ENCODE measurements around the gene ADGRG3.

Gene ADGRG3

DNA sequence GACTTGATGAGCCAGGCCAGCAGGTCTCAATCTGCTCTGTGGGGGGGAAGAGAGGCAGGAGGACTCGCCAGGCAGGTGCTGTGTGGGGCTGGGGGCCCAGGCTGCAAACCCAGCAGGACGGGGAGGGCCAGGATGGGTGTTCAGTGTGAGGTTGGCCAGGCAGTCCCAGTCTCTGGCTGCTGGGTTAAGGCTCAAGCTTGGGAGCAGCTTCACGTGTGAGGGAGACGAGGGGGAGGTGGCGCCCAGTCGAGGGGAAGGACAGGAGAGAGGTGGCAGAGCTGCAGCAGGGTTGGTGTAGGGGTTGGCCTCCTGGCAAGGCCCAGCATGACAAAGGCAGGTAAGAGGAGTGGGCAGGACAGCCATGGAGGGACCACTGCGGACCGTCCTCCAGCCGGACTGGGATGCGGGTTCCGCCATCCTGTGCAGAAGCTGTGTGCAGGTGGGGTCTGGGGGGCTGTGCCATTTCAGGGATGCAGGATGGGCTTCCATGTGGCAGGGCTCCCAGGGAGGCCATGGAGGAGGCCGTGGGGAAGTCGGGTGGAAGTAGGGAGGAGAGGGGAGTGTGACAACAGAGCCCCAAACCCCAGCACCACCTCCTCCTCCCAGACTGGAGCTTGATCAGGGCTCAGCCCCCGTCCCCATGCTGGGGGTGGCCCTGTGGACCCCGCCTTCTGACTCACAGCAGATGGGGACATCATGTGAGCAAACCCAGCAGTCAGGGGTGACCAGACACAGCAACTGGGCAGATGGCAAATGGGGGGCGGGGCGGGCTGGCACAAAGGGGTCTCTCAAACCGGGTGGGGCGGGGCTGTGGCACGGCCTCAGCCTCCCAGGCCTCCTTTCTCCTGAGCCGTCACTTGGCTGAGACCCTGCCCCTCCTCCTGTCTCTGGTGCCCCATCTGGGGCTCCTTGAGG, 36.9 kb upstream of the ADGRG3 start:
- peak in 42 of 51 donors; percentile 19 to 84 (median 60) for DNase-seq

DNA sequence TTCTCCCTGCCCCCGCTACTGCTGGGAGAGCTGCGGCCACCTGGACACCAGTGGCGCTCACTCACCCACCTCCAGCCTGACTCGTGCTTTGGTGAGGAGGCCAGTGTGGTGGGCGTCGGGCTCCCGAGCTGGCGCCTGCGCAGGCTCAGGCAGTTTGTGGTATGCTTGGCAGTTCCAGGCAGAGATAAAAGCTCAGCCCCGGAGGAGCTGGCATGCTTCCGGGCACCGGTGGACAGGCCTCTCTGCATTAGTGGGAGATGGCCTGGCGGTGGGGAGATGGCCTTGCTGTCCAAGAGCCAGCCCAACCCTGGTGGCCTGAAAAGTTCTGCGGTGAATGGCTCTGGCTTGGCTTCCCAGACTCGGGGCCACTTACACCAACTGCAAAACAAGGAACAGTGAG, 35.5 kb upstream of the ADGRG3 start:
- DNase-seq, result peak in 24 of 51 donors; percentile 16 to 62 (median 36)

DNA sequence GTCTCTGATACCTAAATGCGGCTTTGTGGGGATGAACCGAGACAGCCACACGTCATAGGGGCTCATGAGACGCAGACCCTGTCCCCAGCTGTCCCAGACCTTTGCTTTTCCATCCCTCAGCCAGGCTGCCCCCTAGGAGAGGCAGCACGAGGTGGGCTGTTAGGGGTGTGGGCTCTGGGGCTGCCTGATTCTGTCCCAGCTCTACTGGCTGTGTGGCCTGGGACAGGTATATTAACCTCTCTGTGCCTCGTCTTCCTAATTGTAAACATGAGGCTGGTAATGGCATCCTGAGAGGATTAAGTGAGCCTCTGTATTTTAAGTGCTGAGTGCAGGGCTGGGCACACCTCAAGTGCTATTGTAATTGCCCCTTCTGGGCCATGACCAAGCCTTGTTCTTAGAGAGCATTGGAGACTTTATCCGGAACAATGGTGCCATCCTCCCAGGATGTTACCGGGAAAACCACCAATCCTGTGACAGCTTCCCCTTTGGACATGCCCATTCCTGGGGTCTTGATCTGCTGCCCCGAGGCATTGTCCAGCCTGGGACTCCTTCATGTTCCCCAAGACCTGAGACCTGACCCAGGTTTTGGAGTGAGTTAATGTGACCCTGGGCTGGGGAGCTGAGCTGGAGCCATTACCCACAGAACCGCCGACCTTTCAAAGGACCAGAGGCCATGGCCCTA, 34.6 kb upstream of the ADGRG3 start:
- DNase-seq, result no peak

DNA sequence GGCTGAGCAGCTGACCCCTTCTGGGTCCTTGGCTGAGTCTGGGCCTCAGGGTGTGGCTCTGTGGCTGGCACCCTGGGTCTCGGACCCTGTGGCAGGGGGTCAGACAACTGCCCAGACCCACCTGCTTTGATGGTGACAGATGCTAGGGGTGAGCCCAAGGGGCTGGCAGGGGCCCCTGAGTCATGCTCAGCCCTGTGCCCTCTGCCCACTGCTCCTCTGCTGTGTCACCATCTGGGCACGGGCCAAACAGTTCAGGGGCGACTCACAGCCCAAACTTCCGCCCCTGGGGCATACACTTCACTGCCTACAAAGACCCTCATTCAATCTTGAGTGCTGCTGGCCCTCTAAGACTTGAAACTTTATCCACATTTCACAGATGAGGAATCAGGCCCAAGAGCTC, 33.9 kb upstream of the ADGRG3 start:
- DNase-seq, result peak in 8 of 51 donors; percentile 9 to 47 (median 35)

DNA sequence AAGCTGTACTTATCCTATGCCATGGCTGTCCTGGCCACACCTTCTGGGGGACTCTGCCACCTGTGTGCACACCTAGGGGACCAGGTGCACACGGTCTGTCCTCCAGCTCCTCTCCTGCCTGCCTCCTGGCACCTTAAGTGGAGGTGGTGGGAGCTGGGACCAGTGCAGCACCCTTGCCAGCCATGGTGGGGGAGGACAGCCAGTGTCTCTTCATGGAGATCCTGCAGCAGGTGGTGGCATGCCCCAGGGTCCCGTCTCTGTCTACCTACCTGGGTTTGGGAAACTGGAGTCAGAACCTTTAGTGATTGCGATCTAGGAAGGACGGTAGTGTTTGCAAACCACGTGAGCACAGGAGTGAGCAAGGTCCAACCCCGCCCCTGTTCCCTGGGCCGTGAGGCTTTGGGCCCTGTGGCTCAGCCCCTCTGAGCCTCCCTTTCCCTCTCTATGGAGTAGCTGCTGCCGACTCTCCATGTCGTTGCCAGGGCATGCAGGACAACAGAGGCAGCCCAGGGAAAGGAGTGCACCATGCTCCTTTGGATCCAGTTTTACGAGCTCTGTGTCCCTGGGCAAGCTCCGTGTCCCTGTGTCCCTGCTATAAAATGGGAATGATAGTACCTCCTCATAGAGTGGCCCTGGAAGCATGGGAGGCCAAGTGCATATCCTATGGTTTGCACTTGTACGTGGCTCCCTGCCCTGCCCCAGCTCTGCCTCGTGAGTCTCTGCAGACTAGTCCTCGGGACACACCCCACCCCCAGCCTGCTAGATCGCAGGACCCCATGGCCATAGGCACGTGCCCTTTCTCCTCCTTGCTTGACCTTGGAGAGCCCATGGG, 32.6 kb upstream of the ADGRG3 start:
- no peak for DNase-seq

DNA sequence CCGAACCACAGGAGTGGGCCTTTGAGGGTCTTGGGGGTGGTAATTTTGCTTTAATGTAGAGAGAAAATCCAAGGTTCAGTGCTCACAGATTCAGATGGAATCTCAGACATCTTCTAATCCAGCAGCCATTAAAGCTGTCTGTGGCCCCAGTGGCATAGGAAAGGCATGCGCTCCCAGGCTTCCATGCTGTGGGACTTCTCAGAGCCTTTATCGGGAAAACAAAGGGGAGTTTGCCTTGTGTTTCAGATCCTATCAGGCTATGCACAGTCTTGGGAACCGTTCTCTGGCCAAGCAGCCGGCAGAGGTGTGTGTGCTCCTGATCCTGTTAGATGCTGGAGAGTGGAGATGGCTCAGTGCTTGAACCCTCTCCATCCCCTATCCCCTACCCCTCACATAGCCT, 31.9 kb upstream of the ADGRG3 start:
- DNase-seq, result no peak

DNA sequence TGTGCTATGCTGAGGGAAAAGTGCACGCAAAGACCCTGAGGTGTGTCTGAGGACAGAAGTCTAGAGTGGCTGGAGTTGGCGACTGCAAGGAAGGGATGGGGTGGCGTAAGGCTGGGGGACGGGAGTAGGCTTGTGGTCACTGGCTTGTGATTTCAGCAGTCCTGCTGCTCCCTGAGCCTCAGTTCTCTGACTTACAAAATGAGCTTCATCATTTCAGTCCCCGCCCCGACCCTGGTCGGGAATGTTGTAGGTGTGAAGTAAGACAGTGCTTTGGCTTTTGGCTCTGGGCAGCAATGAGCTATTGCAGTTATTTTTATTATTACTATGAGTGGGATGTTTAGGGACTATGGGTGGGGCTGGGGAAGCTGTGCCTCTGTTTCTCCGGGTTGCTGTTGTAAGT, 31.1 kb upstream of the ADGRG3 start:
- peak in 7 of 51 donors; percentile 54 to 80 (median 69) for DNase-seq

DNA sequence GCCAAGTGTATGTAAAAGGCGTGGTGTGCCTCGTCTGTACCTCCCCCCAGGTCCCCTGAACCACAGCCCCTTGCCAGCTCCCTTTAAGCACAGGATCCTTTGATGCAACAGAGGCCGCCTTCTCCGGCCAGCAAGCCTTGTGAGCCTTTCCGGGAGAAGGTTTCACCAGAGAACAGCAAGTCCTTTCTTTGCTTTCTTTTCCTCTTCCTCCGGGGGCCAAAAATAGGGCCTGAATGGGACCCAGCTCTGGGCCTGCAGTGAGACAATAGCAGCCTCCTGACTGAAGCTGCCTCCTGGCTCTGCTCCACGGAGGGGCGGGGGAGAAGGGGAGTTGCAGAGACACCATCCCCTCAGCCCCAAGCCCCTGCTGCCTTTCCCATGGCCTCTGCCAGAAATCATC, 30.7 kb upstream of the ADGRG3 start:
- DNase-seq, result peak in 46 of 51 donors; percentile 27 to 91 (median 73)

DNA sequence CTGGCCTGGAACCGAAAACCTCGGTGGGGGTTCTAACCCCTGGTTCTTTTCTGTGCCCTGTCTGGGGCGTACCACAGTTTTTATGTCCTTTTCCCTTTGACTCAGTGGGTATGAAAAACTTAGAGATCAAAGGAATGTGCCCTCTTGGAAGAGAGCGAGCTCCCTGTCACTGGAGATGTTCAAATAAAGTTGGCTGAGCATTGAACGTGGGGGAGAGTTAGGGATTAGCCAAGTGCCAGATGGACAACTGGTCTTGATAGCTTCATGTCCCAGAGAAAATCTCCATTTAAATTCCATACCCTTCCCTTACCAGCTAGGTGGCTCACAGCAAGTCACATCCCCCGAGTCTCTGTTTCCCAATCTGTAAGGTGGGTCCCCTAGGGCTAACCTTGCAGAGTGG, 30.1 kb upstream of the ADGRG3 start:
- no peak for DNase-seq

DNA sequence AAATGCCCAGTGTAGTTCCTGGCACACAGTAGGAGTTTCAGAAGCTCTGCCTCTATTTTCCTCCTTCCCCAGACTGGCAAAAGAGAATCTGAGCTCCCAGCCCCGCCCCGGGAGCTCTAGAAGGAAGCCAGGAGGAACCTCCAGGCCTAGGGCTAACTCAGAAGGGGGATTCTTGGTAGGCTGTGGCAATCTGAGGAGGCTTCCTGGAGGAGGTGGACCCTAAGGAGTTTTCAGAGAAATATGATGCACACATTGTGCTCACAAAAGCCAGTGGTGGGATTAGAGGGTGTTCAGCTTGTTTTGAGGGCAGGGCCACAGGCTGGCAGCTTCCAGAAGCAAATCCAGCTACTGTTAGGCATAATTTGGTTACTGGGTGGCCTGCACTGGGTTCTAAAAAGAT, 29.7 kb upstream of the ADGRG3 start:
- no peak for DNase-seq

DNA sequence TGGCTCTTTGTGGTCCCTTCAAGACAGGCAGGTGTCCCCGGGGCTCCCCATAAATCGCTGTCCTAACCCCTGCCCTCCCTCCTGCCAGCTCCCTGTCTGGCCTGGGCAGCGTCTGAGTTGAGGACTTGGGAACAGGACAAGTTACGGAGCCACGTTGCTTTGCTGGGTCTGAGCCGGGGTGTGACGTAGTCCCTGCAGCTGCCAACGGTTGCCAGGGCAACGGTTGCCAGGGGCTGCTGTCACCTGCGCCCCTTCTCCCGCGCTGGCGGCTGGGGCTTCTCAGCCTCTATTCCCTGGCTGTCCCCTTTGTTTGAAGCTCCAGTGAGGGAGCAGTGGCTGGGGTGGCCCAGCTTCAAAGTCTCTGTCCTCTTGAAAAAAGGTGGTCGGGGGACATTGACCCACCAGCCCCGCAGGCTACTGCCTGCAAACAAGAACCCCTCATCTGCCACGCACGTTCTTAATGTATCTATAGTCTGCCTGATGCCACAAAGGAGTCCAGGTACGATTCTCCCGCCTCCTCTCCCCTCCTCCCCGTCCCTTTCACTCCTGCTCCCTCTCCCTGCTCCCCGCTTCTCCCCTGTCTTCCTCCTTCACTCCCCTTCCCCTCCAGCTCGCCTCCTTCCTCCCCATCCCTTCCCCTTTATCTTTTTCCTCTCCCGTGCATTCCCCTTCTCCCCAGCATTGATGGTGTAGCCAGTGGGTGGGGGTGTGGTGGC, 28.8 kb upstream of the ADGRG3 start:
- peak in 49 of 51 donors; percentile 36 to 96 (median 86) for DNase-seq

DNA sequence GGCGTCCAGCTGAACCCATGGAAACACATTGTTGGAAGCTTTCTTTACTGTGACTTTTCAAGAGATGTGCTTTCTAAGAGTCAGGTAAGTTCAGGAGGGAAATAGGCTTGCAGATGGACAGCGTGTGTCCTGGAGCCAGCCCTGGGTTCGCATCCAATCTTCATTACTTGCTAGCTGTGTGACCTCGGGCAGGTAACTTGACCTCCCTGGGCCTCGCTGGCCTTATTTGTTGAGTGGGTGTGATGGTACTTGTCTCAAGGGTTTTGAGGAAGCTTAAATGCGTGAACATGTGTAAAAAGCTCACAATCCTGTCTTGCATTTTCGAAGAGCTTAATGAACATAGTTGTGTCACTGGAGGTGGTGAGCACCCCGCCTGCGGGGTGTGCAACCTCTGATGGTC, 27.9 kb upstream of the ADGRG3 start:
- peak in 2 of 51 donors; percentile 45 to 78 for DNase-seq

DNA sequence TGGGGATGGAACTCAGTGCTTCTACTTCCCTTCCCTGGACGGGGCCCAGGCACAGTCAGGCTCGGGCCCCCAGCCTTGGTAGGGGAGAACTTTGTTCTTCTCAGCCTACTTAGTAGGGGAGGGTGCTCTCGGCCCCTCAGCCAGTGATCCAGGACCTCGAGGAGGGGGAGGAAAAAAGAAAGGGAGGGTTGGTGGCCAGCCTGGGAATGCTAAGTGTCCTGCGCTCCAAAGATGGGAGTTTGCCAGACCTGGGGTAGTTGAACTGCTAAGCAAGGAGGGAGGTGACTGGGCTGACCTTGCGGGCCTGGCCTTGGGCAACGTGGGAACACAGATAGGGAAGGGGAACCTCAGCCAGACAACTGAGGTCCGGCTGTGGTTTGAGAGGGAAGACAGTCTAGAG, 27.5 kb upstream of the ADGRG3 start:
- DNase-seq, result peak in 37 of 51 donors; percentile 23 to 81 (median 56)

DNA sequence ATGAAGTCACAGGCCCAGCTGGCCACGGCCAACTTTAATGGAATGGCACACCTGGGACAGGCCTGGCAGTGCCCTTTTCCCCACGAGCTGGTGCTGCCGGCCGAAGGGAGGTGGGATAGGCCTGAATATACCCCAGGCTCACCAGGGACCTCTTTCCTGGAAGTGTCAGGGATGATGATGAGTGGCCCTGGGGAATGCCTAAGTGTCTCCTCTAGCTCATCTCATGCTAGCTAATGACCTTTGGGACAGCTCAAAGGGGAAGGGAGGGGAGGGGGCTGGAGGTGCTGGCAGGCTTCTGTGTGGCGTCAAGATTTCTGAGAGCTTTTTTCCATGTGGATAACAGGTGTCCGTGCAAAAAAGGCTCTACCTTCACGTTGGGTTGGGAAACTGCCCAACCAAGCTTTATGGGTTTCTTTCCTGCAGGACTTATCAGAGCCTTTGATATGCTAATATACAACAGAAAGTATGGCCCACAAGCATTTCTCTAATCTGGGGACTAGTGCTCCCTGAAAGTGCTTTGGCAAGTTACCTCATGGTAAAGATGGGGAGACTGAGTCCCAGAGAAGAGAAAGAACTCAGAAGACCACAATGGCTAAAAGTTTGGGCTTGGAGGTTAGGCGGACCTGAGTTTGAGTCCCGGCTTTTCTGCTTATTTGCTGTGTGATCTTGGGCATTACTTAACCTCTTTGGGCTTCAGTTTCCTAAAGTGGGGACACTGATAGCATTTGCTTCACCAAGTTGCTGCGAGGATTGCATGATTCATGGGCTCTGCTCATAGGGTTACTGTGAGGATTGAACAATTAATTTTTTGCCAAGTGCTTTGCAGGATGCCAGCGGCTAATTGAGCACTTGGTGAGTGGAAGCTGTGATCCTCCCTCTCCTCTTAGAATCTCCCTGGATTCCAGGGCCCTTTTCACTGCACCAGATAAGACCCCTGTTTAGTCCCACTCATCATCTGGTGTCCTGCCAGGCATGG, 25.7 kb upstream of the ADGRG3 start:
- peak in 1 of 51 donors; percentile 54 for DNase-seq

DNA sequence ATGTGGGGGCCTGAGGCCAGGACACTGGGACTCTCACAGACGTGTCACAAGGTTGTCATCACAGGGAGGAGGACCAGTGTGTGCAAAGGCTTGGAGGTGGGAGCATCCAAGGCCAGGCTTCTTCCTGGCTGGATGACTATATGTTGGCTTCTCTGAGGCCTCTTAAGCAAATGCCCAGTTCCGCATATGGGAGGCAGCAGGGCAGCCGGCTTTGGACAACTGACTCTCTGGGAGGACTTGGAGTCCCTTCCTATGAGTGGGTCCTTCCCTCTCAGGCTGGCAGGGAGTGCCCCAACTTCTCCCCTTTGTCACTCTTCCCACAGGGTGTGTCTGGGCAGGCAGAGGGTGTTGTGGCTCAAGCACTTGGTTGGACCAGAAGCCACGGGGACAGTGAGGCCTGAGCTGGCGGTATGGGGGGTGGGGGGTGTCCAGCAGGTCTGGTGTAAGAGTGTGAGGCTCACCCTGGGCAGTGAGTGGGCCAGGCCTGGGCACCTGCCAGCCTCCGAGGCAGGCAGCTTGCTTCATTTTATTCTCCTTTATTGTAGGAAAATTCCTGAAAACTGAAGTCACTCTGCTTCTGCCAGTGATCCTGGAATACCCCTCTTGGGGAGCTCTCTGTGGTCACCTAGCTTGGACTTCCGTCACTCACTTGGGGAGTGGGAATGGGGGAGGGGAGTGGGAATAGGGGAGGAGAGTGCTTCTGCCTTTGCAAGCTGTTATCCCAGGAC, 24.8 kb upstream of the ADGRG3 start:
- peak in 31 of 51 donors; percentile 15 to 79 (median 47) for DNase-seq

DNA sequence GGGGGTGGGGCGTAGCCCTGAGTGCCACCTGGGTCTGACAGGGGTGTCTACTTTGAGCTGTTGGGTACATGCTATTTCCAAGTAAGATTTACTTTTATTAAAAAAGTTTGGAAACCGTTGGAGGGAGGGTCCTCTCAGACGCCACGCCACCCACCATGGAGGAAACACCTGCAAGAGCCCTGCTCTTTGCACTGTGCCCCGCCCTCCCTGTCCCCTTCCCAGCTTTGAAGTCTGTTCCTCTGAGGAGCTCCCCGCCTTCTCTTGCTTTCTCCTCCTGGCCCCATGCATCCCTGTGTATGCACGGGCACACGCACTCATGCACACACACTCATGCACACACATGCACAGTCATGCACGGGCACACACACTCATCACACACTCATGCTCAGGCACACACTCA, 24.2 kb upstream of the ADGRG3 start:
- DNase-seq, result no peak

DNA sequence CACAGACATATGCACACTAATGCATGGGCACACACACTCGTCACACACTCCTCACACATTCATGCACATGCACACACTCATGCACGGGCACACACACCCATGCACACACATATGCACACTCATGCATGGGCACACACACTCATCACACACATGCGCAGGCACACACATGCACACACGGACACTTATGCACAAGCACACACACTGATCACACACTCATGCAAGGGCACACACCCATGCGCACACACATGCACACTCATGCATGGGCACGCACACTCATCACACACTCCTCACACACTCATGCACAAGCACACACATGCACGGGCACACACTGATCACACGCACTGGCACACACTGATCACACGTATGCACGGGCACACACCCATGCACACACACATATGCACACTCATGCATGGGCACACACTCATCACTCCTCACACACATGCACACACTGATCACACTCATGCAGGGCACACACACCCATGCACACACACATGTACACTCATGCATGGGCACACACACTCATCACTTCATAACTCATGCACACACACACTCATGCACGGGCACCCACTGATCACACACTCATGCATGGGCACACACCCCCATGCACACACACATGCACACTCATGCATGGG, 23.6 kb upstream of the ADGRG3 start:
- no peak for DNase-seq

DNA sequence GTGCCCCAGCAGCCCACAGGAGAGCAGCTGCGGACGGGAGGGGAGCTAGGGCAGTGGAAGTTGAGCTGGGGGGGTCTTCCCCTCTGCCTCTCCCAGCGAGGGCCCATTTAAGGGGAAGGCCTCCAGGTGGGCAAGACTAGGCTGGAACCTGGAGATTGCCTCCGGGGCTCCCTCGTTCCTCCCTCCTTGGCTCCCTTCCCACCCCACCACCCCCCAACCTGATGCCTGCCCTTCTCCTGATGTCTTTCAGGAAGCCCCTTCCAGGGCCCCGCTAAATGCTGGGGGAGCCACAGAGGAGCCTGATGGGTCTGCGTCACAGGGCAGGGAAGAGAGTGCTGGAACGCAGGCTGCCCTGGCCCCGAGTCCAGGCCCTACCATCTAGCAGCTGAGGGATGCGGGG, 22.9 kb upstream of the ADGRG3 start:
- no peak for DNase-seq

Data from hypothalamus (tissue), 51 donors.